Activated T-cell treated with anti-CD3 and anti-CD28 coated beads, Interleukin-2, amount 50 U/mL, for 4 hours (primary cell): ENCODE results near the gene LSM4. TPM values are rescaled to one million over a fixed set of nuclear protein-coding genes. Genes with fewer than 3 reads are reported as not detected.
A peak's percentile ranks its signal among the peaks of the same experiment; 100 is the strongest.

Experiments used
- ATAC-seq, 2 donors: fragments of 200-7000 bp; cut with Tn5 transposase; one replicate each; pipeline ENCODE4 v1.10.0; 2021
- DNase-seq: peaks from one replicate; pipeline ENCODE4 v3.0.0-alpha.2; 2020
- H3K27me3 Mint-ChIP-seq: one replicate; pipeline ENCODE4 v1.8.0; 2021; ENCODE audit warnings: low read depth, mixed read lengths
- H3K36me3 Mint-ChIP-seq: one replicate; pipeline ENCODE4 v1.8.0; 2022; ENCODE audit warnings: mixed read lengths; ENCODE audit not compliant: insufficient read depth
- H3K4me1 Mint-ChIP-seq: one replicate; pipeline ENCODE4 v1.8.0; 2021; ENCODE audit warnings: low read depth, mixed read lengths
- H3K4me3 Mint-ChIP-seq: one replicate; pipeline ENCODE4 v1.8.0; 2021; ENCODE audit warnings: mild to moderate bottlenecking, moderate library complexity, mixed read lengths
- H3K9me3 Mint-ChIP-seq: one replicate; pipeline ENCODE4 v1.8.0; 2021; ENCODE audit warnings: mixed read lengths
- total RNA-seq, 3 donors: library from RNA; stranded (reverse); gene quantifications; one replicate each; pipeline ENCODE4 v1.2.1, GENCODE V29; 2021

Gene LSM4
- total RNA-seq, 3 donors from 2014 or later, result 209 to 254 (median 230) TPM

DNA sequence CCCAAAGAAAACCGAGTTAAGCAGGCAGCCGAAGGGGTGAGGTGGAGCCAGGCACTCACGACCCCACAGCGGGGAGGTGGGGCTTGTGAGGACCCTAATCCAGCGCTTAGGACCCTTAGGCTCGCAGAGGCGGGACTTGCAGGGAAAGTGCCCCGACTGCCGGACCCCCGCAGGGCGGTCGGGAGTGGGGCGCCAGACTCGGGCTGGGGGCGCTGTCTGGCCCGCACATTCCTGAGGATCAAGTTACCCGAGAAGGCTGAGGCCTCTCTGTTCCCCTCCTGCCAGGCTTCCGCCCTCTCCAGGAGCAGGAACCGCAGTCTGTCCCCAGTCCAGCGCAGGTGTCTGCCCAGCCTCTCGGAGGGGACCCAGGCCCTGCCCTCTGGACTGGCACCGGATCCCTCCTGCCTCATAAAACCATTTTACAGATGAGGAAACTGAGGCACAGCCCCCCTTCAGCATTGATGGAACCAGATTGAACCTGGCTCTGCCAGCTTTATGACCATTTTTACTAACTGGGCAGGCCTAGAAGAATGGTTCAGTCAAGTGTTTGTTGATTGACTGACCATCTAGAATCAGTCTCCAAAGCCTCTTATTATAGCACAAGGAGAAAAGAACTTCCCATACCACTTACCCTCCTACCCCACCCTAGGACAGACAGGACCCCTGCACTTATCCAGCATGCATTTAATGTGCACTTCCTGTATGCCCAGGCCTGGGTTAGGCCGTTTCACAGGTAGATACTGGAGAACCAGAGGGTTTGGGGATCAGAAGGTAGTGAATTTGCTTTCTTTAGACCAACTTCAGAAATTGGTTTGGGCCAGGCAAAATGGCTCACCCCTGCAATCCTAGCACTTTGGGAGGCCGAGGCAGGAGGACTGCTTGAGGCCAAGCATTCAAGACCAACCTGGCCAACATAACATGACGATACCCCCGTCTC lies 34.8 kb downstream of the LSM4 start:
- H3K4me3 Mint-ChIP-seq, result no peak overlapping the region
- no peaks in the 10 kb centered on the region for H3K36me3 Mint-ChIP-seq
- no peaks in the 10 kb centered on the region for H3K27me3 Mint-ChIP-seq
- DNase-seq (no peak), ATAC-seq (no peak)
- no peaks in the 10 kb centered on the region for H3K9me3 Mint-ChIP-seq
- H3K4me1 Mint-ChIP-seq, result peaks cover 56% of the 10 kb centered on the region

DNA sequence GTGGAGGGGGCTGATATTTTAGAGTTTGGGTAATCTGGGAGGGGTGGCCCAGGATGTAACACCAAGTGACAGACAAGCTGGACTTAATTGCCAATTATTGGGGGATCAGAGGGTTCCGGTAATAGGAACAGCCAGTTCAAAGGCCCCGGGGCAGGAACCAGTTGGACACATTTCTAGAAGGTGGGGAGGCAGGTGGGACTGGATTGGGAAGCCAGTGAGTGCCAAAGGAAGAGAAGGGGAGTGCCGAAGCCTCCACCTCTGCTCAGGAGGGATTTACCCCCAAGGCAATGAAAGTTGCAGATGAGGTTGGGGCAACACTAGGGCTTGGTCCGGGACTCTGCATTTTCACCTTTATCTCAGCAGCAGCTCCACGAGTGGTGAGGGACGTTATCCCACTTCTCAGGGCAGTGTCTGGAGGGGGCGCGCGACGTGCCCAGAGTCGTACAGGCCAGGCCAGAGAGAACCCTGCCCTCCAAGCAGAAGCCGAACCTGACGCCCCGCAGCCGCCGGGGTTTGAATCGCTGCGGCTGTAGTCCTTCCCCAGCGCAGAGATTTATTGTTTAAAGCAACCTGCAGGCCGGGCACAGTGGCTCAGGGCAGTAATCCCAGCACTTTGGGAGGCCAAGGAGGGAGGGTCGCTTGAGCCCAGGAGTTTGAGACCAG lies 35.8 kb downstream of the LSM4 start:
- DNase-seq (no peak), ATAC-seq (no peak)
- Mint-ChIP-seq H3K9me3 (no peaks in the 10 kb centered on the region), H3K36me3 (no peaks in the 10 kb centered on the region), H3K4me3 (no peak overlapping the region), H3K4me1 (peaks cover 60% of the 10 kb centered on the region), H3K27me3 (no peaks in the 10 kb centered on the region)

DNA sequence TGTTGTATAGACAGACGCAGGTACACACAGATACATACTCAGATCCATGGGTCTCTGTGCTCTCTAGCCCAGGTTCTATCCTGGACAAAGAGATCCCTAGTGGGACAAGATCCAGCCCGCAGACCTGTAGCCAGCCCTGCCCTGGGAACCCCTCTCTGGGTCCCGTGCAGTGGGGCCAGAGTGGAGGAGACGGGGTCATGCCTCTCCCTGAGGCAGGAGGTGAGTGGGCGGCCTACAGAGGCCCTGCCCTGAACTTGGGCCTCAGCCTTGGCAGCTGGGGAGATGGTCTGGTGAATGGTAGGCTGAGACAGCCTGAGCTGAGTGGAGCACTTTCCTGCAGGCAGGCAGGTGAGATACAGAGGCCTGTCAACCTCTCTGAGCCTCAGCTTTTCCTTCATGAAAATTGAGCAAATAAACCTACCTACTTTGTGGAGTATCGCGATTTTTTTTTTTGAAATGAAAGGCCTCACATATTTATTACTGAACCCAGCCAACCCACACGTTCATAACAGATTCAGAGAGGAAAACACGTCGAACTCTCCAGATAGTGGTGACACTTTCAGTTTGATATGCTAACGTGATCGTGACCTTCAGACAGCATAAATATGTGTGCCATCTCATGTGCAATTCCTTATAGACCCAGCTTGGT lies 38.0 kb downstream of the LSM4 start:
- Mint-ChIP-seq H3K27me3 (no peaks in the 10 kb centered on the region), H3K9me3 (no peaks in the 10 kb centered on the region), H3K4me1 (peaks cover 42% of the 10 kb centered on the region), H3K36me3 (peaks cover under 1% of the 10 kb centered on the region), H3K4me3 (peak overlapping the region; percentile 58)
- DNase-seq, result no peak
- ATAC-seq, result no peak

DNA sequence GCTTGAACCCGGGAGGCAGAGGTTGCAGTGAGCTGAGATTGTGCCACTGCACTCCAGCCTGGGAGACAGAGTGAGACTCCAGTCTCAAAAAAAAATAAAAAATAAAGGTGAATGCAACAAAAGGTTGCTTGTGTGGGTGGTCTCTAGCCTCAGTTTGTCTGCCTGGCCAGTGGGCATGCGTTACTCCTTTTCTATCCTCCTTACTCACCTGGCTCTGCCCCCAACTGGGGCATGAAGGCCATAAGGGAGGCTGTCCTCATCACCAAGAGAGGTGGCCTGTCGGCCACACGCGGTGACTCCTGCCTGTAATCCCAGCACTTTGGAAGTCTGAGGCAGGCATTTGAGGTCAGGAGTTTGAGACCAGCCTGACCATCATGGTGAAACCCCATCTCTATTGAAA lies 39.5 kb downstream of the LSM4 start:
- H3K27me3 Mint-ChIP-seq, result no peaks in the 10 kb centered on the region
- DNase-seq, result no peak
- peaks cover 13% of the 10 kb centered on the region for H3K36me3 Mint-ChIP-seq
- no peaks in the 10 kb centered on the region for H3K9me3 Mint-ChIP-seq
- no peak for ATAC-seq
- H3K4me3 Mint-ChIP-seq, result peak overlapping the region; percentile 8
- peaks cover 43% of the 10 kb centered on the region for H3K4me1 Mint-ChIP-seq

DNA sequence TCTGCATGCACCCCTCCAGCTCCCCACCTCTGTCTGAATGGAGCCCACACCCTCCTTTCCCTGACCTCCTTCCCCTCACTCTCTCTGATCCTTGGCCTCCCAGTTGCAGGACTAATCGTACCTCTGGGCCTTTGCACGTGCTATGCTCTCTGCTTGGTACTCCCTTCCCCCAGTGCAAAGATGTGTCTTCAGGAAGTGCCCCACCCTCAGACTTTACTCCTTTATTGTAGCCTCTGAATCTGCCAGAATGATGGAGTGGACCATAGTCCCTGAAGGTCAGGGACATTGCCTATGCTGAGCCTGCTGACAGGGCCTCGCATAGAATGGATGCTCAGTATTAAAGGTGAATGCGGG lies 40.1 kb downstream of the LSM4 start:
- Mint-ChIP-seq H3K9me3 (no peaks in the 10 kb centered on the region), H3K4me3 (peak overlapping the region; percentile 82), H3K27me3 (no peaks in the 10 kb centered on the region), H3K36me3 (peaks cover 15% of the 10 kb centered on the region), H3K4me1 (peaks cover 44% of the 10 kb centered on the region)
- DNase-seq (no peak), ATAC-seq (no peak)

DNA sequence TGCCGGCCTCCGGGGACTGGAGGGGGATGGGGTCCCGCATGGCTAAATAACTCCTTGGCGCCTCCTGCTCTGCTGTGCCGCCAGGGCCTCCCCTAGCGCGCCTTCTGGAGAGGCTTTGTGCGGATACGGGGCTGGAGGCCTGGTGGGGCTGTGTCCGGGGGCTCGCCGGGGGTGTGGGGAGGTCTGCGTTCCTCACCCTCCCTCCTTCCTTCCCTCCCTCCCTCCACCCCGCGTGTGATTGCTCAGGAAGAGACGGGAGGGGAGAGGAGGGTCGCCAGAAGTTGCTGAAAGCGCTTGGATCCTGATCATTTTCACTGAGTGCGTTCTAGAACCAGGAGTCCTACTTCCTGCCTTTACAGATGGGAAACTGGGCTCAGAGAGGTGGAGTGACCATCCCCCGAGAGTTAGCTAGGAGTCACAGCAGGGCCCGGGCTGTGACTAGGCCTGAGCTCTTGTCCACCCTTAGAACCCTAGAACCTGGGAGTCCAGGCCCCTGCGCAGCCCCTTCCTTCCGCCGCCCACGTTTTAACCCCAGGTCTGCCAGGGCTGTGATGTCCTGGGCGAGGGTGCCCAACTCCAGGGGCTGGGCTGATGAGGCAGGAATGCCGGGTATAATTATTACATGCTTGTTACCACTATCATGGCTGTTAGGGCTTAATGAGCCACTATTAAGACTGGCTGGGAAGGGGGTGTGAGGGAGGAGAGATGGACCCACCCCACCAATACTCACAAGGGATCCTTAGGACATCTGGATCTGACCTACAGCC lies 40.7 kb downstream of the LSM4 start:
- peak overlapping the region; percentile 82 for H3K4me3 Mint-ChIP-seq
- no peak for DNase-seq
- H3K27me3 Mint-ChIP-seq, result no peaks in the 10 kb centered on the region
- ATAC-seq, result peak; percentile 32 to 36
- peaks cover 48% of the 10 kb centered on the region for H3K4me1 Mint-ChIP-seq
- no peaks in the 10 kb centered on the region for H3K9me3 Mint-ChIP-seq
- H3K36me3 Mint-ChIP-seq, result peaks cover 15% of the 10 kb centered on the region

DNA sequence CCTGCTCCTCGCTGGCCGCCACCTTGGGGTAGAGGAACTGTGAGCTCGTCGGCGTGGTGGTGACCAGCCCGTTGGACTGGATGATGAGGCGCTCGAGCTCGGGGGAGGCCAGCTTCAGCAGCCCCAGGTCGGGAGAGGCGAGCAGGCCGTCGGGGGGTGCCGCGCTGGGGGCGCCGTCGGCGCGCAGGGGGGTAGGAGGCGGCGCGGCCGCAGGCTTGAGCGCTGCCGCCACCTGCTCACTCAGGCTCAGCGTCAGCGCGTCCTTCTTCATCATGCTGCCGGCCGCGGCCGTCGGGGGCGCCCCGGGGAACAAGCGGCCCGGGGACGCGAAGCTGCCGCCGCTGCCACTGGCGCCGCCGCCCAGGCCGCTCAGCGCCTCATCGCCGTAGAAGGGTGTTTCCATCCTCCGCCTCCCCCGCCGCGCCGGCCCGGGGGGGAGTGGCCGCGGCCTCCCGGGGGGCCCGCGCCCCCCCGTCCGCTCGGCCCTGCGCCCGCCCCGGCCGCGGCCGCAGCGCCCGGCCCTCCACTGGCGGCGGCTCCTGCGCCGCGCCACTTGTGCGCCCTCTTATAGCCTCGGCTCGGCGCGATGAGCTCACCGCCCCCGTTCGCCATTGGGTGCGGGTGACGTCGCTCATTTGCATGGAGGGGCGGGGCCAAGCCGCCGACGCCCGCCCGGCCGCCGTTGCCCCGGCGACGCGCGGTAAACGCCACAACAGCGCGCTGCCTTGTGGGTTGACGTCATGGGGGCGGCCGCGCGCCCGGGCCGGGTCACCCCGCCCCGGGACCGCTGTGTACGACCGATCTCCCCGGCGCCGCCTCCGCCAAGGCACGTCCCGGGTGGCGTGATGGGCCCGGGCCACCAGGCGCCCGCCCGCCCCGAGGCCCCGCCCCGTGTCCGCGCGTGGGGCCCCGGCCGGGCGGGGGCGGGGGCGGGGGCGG lies 41.5 kb downstream of the LSM4 start, which contains the start of gene JUND:
JUND (minus strand) TSS at position 541 of the 939 bp plus-strand sequence; CDS start at position 403, 138 bp downstream.
- peak; percentile 74 to 77 for ATAC-seq
- Mint-ChIP-seq H3K9me3 (no peaks in the 10 kb centered on the region), H3K36me3 (peaks cover 15% of the 10 kb centered on the region), H3K4me3 (peak within 1 kb of the TSS; percentile 96), H3K4me1 (peaks cover 41% of the 10 kb centered on the region), H3K27me3 (no peaks in the 10 kb centered on the region)
- peak; percentile 95 for DNase-seq

DNA sequence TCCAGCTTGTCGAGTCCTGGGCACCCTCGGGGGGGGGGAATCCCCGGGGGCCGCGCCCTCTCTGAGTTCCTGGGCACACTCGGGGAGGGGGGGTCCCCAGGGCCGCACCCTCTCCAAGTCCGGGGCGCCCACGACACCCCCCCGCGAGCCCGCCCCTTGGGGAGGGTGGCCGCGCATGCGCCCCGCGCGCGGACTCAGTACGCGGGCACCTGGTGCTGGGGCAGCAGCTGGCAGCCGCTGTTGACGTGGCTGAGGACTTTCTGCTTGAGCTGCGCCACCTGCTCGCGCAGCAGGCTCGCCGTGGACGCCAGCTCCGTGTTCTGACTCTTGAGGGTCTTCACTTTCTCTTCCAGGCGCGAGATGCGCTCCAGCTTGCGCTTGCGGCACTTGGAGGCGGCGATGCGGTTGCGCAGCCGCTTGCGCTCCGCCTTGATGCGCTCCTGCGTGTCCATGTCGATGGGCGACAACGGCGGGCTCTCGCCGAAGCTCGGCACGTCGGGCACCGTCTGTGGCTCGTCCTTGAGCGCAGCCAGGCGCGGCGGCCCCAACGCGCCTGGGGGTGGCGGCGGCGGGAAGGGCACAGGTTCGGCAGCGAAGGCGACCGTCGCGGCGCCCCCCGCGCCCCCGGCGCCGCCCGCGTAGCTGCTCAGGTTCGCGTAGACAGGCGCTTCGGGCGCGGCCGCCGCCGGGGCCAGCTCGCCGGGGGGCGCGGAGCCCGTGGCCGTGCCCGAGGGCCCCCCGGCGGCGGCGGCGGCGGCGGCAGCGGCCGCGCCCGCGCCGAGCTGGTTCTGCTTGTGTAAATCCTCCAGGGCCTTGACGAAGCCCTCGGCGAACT lies 42.4 kb downstream of the LSM4 start:
- DNase-seq (peak; percentile 68), ATAC-seq (peak; percentile 11 to 20)
- no peaks in the 10 kb centered on the region for H3K9me3 Mint-ChIP-seq
- peak overlapping the region; percentile 96 for H3K4me3 Mint-ChIP-seq
- H3K27me3 Mint-ChIP-seq, result no peaks in the 10 kb centered on the region
- H3K36me3 Mint-ChIP-seq, result peaks cover 15% of the 10 kb centered on the region
- H3K4me1 Mint-ChIP-seq, result peaks cover 41% of the 10 kb centered on the region

DNA sequence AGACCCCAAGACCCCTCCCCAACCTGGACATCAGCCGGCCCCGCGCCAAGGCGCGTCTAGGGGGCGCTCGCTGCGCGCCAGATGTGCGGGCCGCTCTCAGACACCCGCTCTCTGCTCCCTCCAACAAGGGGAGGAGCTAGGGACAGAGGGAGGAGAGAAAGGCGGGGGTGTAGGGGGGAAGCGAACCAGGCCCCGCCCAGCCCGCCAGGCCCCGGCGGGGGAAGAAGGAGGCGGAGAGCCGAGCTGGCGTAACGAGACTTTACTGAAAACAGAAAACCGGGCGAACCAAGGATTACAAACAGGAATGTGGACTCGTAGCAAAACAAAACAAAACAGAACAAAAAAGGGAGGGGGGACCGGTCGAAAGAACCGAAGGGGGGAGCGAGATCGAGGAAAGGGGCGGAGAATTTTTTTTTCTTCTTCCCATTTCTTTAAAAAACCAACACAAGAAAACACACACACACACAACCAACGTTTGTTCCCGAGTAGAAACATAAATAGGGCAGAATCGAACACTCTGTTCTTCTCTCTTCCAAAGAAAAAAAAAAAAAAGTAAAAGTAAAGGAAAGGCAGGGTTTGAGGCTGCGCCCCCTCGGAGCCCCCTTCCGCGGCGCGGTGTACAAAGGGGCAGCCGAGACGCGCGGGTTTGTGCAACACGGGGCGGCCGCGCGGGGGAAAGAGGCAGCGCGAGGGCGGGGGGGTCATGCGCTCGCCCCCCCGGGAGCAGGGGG lies 43.2 kb downstream of the LSM4 start:
- DNase-seq, result peak; percentile 90
- Mint-ChIP-seq H3K36me3 (peaks cover 15% of the 10 kb centered on the region), H3K9me3 (no peaks in the 10 kb centered on the region), H3K4me3 (peak overlapping the region; percentile 96), H3K27me3 (no peaks in the 10 kb centered on the region), H3K4me1 (peaks cover 41% of the 10 kb centered on the region)
- ATAC-seq, result peak; percentile 39 to 42

DNA sequence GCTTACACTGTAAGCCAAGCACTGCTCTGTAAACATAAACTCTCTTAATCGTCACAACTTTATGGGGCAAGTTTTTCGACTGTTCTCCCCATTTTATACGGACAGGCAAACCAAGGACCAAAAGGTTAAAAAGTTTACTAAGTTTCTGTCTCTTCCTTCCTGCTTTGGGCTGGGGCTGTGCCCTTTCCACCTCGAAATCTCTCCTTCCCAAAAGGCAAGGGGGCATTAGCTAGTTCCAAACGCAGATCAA lies 43.7 kb downstream of the LSM4 start:
- DNase-seq, result no peak
- H3K4me3 Mint-ChIP-seq, result peak overlapping the region; percentile 96
- no peaks in the 10 kb centered on the region for H3K9me3 Mint-ChIP-seq
- peaks cover 15% of the 10 kb centered on the region for H3K36me3 Mint-ChIP-seq
- ATAC-seq, result no peak
- H3K27me3 Mint-ChIP-seq, result no peaks in the 10 kb centered on the region
- peaks cover 42% of the 10 kb centered on the region for H3K4me1 Mint-ChIP-seq

DNA sequence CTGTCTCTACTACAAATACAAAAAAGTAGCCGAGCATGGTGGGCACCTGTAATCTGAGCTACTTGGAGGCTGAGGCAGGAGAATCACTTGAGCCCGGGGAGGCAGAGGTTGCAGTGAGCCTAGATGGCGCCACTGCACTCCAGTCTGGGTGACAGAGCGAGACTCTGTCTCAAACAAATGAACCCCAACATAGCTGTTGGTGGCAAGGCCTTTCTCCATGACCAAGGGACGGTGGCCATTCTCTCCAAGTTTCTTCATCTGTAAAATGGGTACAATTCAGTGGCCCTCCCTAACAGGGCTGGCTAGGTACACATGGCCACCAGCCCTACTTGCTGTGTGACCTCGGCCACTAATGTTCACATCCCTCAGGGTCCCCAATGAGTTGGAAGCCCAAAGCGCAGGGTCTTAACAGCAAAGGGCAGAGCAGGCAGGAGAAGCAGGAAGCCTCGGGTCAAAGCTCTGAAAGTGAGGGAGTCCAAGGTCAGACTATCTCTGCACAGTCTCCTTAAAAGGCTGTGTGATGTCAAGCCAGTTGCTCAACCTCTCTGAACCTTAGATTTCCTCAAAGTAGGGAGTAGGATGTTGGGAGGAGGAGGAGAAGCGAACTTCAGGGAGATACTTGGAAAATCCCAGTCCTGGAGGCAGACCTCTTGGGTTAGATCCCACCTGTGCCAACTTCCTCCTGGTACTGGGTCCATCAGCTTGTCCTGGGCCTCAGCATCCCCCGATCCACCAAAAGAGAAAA lies 44.2 kb downstream of the LSM4 start:
- H3K4me1 Mint-ChIP-seq, result peaks cover 42% of the 10 kb centered on the region
- no peaks in the 10 kb centered on the region for H3K9me3 Mint-ChIP-seq
- peak; percentile 39 for DNase-seq
- H3K27me3 Mint-ChIP-seq, result no peaks in the 10 kb centered on the region
- peaks cover 15% of the 10 kb centered on the region for H3K36me3 Mint-ChIP-seq
- peak overlapping the region; percentile 96 for H3K4me3 Mint-ChIP-seq
- no peak for ATAC-seq
